Measurements from ENCODE around the gene POU2F2.

Gene POU2F2

GRCh38 chr19:42132030-42132628, at the start of gene POU2F2:
TSS of gene POU2F2 (minus strand) at chr19:42132446. CDS start at chr19:42132411, 35 bp downstream.
- peak; percentile 91 for DNase-seq

GRCh38 chr19:42178791-42179674, 46.8 kb upstream of the POU2F2 start:
- DNase-seq: peak; percentile 24

- no peak for DNase-seq
These were observed 45.4 kb upstream of the POU2F2 start for GRCh38 chr19:42177686-42178019.

DNA sequence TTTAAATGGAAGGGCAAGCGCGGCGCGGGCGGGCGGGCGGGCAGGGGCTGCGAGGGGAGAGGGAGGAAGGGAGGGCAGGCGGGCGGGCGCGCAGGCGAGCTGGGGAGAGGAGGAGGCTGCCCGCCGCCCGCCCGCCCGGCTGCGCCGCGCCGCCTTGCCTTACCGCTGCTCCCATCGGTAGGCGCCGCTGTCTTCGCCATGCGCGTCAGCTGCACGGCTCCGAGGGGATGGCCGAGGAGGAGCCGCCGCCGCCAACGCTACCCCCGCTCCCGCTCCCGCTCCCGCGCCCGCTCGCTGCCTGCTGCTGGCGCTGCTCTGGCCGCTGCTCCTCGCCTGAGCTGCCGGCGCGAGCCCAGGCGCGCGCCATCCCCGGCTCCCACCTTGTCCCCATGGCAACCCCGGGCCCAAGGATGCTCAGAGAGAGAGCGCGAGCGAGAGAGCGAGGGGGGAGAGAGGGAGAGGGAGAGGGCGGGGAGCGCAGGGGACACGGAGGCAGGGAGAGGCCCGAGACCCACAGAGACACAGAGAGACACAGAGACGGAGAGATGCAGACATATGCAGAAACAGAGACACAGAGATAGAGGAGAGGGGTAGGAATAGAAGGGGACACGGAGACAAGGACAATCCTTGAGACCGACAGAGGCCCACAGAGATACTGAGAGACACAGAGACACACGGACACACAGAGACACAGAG, 44.9 kb upstream of the POU2F2 start:
- DNase-seq: peak; percentile 80

DNA sequence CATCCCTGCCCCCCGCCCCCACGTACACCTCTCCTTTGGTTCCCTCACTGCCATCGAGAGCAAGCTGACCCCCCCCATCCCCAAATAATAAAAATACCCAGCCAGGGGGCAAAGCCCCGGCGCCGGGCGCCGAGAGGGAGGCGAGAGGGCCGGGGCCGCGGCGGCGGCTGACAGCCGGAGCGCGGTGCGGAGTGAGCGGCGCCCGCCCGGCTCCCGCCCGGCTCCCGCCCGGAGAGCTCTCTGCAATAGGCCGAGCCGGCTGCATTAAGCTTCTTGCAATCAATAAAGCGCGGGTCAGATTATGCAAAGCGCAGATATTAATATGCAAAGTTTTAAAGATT, 44.4 kb upstream of the POU2F2 start:
- no peak for DNase-seq

- DNase-seq: no peak
These were observed 43.9 kb upstream of the POU2F2 start for GRCh38 chr19:42175952-42176648.

GRCh38 chr19:42174958-42175734, 42.9 kb upstream of the POU2F2 start:
- DNase-seq: no peak

DNA sequence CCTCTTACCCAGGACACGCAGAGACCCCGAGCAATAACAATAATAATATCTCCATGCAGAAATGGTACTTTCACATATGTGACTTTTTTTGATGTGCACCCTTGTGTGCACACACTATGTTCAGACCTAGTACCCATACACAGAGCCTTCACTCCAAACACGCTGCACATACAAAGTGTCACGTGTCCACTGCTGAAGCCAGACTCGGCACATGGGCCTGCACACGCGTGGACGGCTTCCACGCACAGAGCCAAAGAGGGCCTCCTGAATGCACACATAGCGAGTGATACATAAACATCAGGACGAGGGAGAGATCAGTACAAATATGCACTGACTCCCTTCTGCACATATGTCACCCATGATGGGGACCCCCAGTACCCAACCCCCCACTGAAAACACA, 41.9 kb upstream of the POU2F2 start:
- DNase-seq: no peak

DNA sequence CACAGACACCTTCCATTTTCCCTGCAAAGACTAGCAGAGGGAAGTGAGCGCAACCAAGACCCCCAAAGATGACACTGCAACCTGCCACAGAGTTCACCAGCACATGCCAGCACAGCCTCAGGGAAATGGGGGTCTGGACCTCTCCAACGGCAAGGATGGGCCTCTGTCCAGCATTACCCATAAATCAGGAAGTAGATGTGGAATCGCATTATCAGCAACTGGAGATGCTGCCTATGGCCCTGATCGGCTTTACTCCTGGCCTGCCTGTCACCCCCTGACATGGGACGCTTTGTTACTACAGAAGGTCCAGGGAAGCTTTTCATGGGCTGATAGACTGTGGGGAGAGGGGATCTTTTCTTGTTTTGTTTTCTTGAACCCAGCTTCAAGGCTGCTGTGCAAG, 41.4 kb upstream of the POU2F2 start:
- no peak for DNase-seq

DNA sequence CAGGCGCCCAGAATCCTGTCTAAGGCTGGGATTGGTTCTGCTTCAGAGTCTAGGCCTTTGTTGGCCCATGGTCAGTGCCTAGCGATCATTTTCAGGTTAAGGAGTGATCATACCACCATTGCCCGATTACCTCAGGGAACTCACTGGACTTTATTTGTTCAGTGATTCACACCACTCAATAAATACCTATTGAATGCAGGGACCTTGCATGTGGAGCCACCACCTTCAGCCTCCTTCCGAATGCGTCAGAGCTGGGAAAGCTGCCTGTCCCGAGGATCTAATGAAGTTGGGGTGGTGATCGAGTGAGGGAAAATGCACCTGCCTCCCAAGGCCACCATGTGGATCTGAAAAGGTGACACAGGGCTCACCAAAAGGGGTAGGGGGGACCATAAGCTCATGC, 40.0 kb upstream of the POU2F2 start:
- DNase-seq: no peak

DNA sequence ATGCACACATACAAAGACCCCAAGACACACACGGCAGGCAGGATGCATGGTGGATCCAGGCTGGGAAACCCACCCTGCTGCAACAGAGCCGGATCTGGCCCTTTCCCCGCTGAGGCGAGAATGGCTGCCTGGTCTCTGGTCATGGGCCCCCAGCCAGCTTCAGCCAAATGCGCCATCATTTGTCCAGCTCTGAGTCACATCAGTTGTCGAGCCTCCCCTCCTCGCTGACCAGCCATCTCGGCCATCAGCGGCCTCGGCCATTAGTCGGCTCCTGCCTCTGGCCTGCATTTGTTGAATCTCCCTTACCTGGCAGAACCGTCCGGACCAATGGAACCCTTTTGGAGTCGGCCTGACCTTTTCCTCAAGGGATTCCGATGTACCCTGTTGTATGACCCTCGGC, 38.5 kb upstream of the POU2F2 start:
- no peak for DNase-seq

DNA sequence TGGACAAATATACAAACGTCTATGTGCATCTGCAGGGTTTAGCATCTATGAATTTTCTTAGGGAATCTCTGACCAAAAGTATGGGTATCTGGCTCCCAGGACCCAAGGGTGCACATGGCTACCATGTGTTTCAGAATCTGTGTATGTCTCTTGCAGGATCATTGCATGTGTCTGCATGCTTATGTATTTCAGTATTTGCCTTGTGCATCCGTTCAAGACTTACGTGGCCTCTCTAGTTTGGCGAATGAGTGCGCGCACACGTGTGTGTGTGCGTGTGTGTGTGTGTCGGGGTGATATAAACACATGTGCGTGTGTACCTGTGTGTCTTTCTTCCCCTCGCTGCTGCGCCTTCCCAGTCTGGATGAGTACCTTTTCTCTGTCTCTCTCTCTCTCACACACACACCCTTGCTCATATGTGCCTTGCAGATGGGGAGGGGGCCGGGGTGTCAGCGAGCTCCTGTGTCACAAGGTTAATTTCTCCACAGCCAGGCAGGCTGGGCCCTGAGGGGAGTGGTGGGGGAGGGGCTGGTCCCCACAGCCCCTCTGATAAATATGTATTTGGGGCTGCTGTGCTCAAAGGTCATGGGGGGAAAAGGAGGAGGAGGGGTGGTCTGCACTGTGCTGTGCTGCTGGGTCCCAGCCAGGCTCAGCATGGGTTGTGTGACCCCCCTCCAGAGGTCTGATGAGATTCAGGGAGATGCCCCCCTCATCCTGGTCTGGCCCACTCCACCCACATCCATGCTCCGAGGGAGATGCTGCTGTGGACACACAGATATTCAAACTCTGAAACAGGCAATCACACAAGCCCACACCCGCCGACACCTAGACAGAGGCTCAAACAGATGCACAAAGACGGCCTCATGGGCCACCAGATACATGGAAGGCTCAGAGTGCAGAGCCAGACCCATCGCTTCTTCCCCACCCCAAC, 37.5 kb upstream of the POU2F2 start:
- DNase-seq: no peak

GRCh38 chr19:42168206-42168605, 36.0 kb upstream of the POU2F2 start:
- DNase-seq: no peak

GRCh38 chr19:42166316-42166715, 34.1 kb upstream of the POU2F2 start:
- no peak for DNase-seq

DNA sequence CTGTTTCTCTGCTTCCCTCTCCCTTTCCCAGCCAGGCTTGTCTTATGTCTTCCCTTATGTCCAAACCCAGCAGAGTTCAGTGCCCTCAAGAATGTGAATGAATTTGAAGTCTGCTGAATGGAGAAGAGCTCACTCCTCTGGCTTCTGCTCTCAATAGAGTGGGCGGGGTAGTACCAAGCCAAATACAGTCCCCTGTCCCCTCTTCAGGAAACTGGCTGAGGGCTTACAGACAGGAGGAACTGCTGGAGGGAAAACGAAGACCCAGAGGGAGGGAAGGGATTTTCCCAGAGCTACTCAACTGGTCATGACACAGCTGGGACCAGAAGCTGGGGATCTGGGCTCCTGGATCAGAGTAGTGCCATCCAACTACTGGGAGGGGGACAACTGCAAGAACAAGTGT, 32.9 kb upstream of the POU2F2 start:
- no peak for DNase-seq

DNA sequence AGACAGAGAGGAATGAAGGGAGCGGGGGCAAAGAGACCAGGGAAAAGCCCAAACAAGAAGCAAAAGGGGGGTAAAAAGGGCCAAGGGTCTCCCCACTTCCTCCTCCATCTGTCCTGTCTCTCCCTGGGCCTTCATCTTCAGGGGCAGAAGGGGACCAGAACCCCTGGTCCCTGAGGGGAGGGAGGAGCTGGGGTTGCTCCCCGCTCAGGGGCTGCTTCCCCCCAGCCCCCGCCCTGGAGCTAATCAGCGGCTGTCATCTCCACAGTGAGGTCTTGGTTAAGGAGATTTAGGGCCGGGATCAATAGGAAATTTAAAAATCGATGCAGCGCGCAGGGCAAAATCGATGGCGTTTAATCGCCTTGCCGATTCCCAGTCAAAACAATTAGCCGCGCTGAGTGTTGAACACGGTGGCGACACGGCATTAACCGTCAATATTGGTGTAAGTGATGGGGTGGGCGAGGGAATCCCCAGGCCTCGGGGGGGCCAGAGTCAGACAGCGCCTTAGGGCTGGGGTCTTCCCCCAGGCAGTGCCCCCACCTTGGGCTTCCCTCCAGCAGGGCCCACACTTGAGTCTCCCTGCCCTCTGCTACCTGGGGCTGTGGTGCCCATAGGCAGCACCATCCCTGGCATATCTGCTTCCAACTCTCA, 29.5 kb upstream of the POU2F2 start:
- no peak for DNase-seq

- DNase-seq: peak; percentile 23
These were observed 27.7 kb upstream of the POU2F2 start for GRCh38 chr19:42159942-42160341.

DNA sequence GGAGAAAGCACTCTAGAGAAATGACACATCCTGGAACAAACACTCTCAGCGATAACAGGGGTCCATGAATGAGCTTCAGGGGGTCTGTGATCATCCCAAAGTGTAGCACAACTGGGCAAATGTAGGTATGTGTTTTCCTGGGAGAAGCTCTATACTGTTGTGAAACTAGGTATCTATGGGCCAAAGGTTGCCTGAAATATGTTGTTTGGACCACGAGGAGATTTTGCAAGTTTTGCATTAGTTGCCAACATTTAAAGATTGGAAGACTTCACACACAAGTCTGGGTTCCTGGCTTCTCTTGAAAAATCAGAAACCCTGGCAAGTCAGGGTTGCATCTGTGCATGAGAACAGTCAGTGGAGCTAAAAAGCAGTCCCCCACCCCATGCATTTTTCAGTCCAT, 26.7 kb upstream of the POU2F2 start:
- no peak for DNase-seq

DNA sequence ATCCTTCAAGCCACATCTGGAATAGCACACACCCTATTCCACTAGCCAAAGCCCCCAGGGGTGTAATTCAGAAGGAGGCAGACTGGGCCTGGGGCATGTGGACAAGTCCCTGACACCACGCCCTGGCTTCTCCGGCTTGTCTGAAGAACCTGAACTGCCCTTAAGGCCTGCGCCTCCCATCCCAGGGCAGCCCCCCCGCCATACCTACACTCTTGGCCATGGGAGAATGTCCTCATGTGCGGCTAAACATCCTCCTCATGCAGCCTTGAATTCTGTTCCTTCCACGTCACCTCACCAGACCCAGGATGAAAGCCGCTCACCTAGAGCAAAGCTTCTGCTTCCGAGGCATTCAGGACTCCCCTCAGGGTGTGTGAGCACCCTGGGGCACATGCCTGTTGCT, 24.3 kb upstream of the POU2F2 start:
- DNase-seq: no peak

DNA sequence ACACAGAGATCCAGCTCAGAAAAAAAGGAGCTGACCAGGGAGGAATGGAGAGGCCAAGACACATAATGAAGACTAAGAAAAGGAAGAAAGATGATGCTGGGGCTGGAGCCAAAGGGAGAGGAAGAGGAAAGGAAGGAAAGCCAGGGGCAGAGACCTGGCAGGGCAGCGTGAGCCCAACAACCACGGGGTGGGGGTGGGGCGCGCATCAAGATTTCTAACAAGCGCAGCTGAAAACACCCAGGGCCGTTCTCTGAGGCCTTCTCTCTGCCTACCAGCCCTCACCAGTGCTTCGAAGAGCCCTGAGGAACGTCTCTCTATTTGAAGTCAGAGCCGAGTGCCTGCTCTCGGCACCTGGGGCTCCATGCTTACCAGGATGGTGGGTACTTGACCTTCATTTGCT, 23.6 kb upstream of the POU2F2 start:
- DNase-seq: no peak

All from CD4-positive, alpha-beta T cell treated with Interleukin-21 for 1 hour (primary cell).